Suprapubic skin (tissue), 4 donors: ENCODE results near the gene GJB5.

ENCODE experiments used
- EP300 ChIP-seq: sonication (generic); formaldehyde crosslinking; IDR thresholded peaks from one replicate; pipeline ENCODE4 v1.6.1; 2017; ENCODE audit warnings: antibody characterized with exemption
- POLR2A ChIP-seq, 2 donors: fragments of 450-650 bp; IDR thresholded peaks; one replicate each; pipeline ENCODE4 v1.6.1; 2017; ENCODE audit warnings: antibody characterized with exemption in 2 of 2, mild to moderate bottlenecking in 2 of 2, moderate library complexity in 2 of 2
- POLR2AphosphoS5 ChIP-seq, 3 donors: sonication (generic); formaldehyde crosslinking; IDR thresholded peaks; one replicate each; pipeline ENCODE4 v1.6.1; 2017; ENCODE audit warnings: antibody characterized with exemption in 3 of 3
- TF ChIP-seq, protein P1 (sequence below), 2 donors: fragments of 200-600 bp in 1 of 2; fragments of 450-650 bp in 1 of 2; sonication (generic) in 1 of 2; IDR thresholded peaks; one replicate each; pipeline ENCODE4 v1.5.1; 2016 to 2019; ENCODE audit warnings: antibody characterized with exemption in 2 of 2, mild to moderate bottlenecking in 1 of 2, moderate library complexity in 1 of 2

- TF ChIP-seq, protein P1, sequence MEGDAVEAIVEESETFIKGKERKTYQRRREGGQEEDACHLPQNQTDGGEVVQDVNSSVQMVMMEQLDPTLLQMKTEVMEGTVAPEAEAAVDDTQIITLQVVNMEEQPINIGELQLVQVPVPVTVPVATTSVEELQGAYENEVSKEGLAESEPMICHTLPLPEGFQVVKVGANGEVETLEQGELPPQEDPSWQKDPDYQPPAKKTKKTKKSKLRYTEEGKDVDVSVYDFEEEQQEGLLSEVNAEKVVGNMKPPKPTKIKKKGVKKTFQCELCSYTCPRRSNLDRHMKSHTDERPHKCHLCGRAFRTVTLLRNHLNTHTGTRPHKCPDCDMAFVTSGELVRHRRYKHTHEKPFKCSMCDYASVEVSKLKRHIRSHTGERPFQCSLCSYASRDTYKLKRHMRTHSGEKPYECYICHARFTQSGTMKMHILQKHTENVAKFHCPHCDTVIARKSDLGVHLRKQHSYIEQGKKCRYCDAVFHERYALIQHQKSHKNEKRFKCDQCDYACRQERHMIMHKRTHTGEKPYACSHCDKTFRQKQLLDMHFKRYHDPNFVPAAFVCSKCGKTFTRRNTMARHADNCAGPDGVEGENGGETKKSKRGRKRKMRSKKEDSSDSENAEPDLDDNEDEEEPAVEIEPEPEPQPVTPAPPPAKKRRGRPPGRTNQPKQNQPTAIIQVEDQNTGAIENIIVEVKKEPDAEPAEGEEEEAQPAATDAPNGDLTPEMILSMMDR (IDR thresholded peaks at IDR 0.05), result no peak
- TF ChIP-seq POLR2A (IDR thresholded peaks at IDR 0.05) (no peak), POLR2AphosphoS5 (IDR thresholded peaks at IDR 0.05) (no peak), EP300 (no peak)
Observed at GRCh38 chr1:34778381-34778780, 23.5 kb downstream of the GJB5 start.
